GM12873 (cell line): ENCODE data around the gene SLC16A7.

Experiments
- CTCF ChIP-seq: IDR thresholded peaks from 2 replicates; pipeline ENCODE4 v1.5.1; 2012; ENCODE audit warnings: low read depth, mild to moderate bottlenecking, moderate library complexity, low read length, control low read depth; ENCODE audit not compliant: insufficient read depth; ENCODE audit errors: missing control alignments

Gene SLC16A7

GRCh38 chr12:59654061-59654460 is 58.2 kb downstream of the SLC16A7 start:
- TF ChIP-seq CTCF, result no peak

GRCh38 chr12:59657266-59657665 is 61.4 kb downstream of the SLC16A7 start:
- TF ChIP-seq CTCF, result no peak

GRCh38 chr12:59657711-59658110 is 61.9 kb downstream of the SLC16A7 start:
- TF ChIP-seq CTCF, result no peak

- TF ChIP-seq CTCF, result no peak
Measured at GRCh38 chr12:59660148-59660547, 64.3 kb downstream of the SLC16A7 start.

- TF ChIP-seq CTCF, result no peak
Measured at GRCh38 chr12:59660921-59661597, 65.2 kb downstream of the SLC16A7 start.

- no peak for TF ChIP-seq CTCF
Measured at GRCh38 chr12:59664495-59664894, 68.7 kb downstream of the SLC16A7 start.

- no peak for TF ChIP-seq CTCF
Measured at GRCh38 chr12:59665701-59666100, 69.9 kb downstream of the SLC16A7 start.
